ENCODE data around the gene SNIP1.
"Not testable (repeated sequence)": the region's sequence is repeated elsewhere in the genome, so short reads cannot be mapped to it uniquely, and the experiment has no call there.

Gene SNIP1

GRCh38 chr1:37558411-37558810 lies 4.3 kb upstream of the SNIP1 start:
- DNase-seq: no peak

- DNase-seq: no peak
Observed at GRCh38 chr1:37557402-37557801, 3.3 kb upstream of the SNIP1 start.

GRCh38 chr1:37556712-37557196 lies 2.7 kb upstream of the SNIP1 start, which contains the start of gene DNALI1:
Gene DNALI1, plus strand, starts transcription at chr1:37556940. Its CDS starts 55 bp downstream, at chr1:37556995.
- peak; percentile 31 for DNase-seq

GRCh38 chr1:37553598-37553926 lies 531 bp downstream of the SNIP1 start:
- no peak for DNase-seq

GRCh38 chr1:37549341-37549740 lies 4.8 kb downstream of the SNIP1 start:
- DNase-seq: no peak

GRCh38 chr1:37545019-37545418 lies 9.1 kb downstream of the SNIP1 start:
- no peak for DNase-seq

GRCh38 chr1:37544530-37544929 lies 9.6 kb downstream of the SNIP1 start:
- DNase-seq: no peak

- DNase-seq: no peak
Observed at GRCh38 chr1:37540036-37540785, 13.9 kb downstream of the SNIP1 start.

- DNase-seq: not testable (repeated sequence)
Observed at GRCh38 chr1:37539154-37539553, 14.9 kb downstream of the SNIP1 start.

- no peak for DNase-seq
Observed at GRCh38 chr1:37537378-37537777, 16.7 kb downstream of the SNIP1 start.

GRCh38 chr1:37533317-37534093 lies 20.6 kb downstream of the SNIP1 start:
- DNase-seq: no peak

- DNase-seq: not testable (repeated sequence)
Observed at GRCh38 chr1:37532418-37533156, 21.5 kb downstream of the SNIP1 start.

- DNase-seq: not testable (repeated sequence)
Observed at GRCh38 chr1:37529888-37530287, 24.2 kb downstream of the SNIP1 start.

- no peak for DNase-seq
Observed at GRCh38 chr1:37519613-37520012, 34.5 kb downstream of the SNIP1 start.

GRCh38 chr1:37518929-37519328 lies 35.2 kb downstream of the SNIP1 start:
- not testable (repeated sequence) for DNase-seq

- DNase-seq: not testable (repeated sequence)
Observed at GRCh38 chr1:37518241-37518640, 35.9 kb downstream of the SNIP1 start.

- DNase-seq: no peak
Observed at GRCh38 chr1:37517569-37517968, 36.5 kb downstream of the SNIP1 start.

GRCh38 chr1:37515185-37516034 lies 38.7 kb downstream of the SNIP1 start:
- no peak for DNase-seq

- peak; percentile 94 for DNase-seq
Observed at GRCh38 chr1:37514350-37515184, 39.5 kb downstream of the SNIP1 start, which contains the start of gene MEAF6. Gene MEAF6, minus strand, starts transcription at chr1:37514766. Its CDS starts 20 bp downstream, at chr1:37514746.

GRCh38 chr1:37513795-37514349 lies 40.2 kb downstream of the SNIP1 start:
- DNase-seq: peak; percentile 80

- no peak for DNase-seq
Observed at GRCh38 chr1:37509181-37509580, 44.9 kb downstream of the SNIP1 start.
